ENCODE measurements around the gene IL17B. TPM values are rescaled to one million over a fixed set of nuclear protein-coding genes. Genes with fewer than 3 reads are reported as not detected.
A peak's percentile ranks its signal among the peaks of the same experiment; 100 is the strongest.

IL17B gene
- total and polyA plus RNA-seq, 2 experiments from 2014 or later = 0.43 TPM; not detected in 1

DNA sequence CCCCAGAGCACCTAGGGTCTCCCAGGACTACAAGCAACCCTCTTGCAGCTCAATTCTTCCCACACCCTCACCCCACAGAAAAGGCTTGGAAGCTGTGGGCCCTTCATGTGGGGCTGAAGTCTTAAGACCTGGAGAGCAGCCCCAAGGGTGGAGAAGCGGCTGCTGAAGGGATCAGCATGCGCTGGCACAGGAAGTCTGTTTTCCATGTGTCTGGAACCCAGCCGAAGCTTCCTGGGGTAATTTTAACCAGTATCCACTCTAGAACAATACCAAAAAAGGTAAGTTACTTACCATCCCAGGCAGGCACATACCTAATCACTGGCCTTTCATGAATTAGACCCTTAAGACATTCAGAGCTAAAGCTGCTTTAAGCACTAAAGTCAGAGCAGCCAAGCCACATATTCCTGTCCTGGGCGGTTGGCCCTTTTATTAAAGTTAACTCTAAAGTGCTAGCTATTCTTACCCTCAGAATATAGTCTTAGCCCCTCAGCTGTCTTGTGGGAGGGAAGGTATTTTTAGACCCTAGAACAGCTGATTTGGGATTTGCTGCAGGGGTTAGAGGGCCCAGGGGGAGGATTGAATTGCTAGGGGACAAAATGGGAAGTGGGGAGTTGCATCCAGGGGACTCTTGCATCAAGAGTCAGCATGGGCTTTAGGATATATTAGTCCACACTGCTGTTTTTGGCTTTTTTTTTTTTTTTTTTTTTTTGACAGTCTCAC is 6.9 kb downstream of the IL17B start:
- no peaks in the 10 kb centered on the region for H3K9me2 ChIP-seq (ENCODE audit: insufficient read depth)
- no peak for DNase-seq
- WGBS, 2 experiments (ENCODE audit: low coverage in 1 of 2, low lambda C conversion rate in 2 of 2, missing lambda C conversion rate in 2 of 2) = 57% methylated on average over 4 of the region's 4 CpGs
- H3K79me2 ChIP-seq (ENCODE audit: insufficient read depth) = no peaks in the 10 kb centered on the region
- H3K9me3 ChIP-seq (ENCODE audit: low read depth) = no peaks in the 10 kb centered on the region
- no peaks in the 10 kb centered on the region for H3F3A ChIP-seq (ENCODE audit: insufficient read depth)
- no peaks in the 10 kb centered on the region for H3K4me1 ChIP-seq (ENCODE audit: insufficient read depth)
- H3K27ac ChIP-seq = no peak overlapping the region
- H3K4me2 ChIP-seq (ENCODE audit: unreplicated experiment) = no peak overlapping the region
- no peaks in the 10 kb centered on the region for H3K27me3 ChIP-seq (replicated peaks; ENCODE audit: insufficient read depth)
- no peaks in the 10 kb centered on the region for H3K36me3 ChIP-seq (ENCODE audit: low read depth)
- no peak overlapping the region for H3K9ac ChIP-seq
- TF ChIP-seq EZH2phosphoT487 (IDR thresholded peaks at IDR 0.05; ENCODE audit: insufficient read depth, low read depth) (no peak), EZH2 (IDR thresholded peaks at IDR 0.05; ENCODE audit: insufficient read depth, poor library complexity, severe bottlenecking) (no peak)
- H4K20me1 ChIP-seq (ENCODE audit: insufficient read depth) = no peaks in the 10 kb centered on the region
- no peak overlapping the region for H3K4me3 ChIP-seq
- in situ Hi-C loops (cut with MboI) = loop anchor here (10.0 kb wide), 1 partner anchor 193 kb away; no protein-coding TSS in a partner anchor
- no peak overlapping the region for H2AFZ ChIP-seq

GRCh38 chr5:149371296-149371962 is 7.7 kb downstream of the IL17B start:
- TF ChIP-seq EZH2phosphoT487 (IDR thresholded peaks at IDR 0.05; ENCODE audit: insufficient read depth, low read depth) (no peak), EZH2 (IDR thresholded peaks at IDR 0.05; ENCODE audit: insufficient read depth, poor library complexity, severe bottlenecking) (no peak)
- no peak overlapping the region for H3K9ac ChIP-seq
- H3K36me3 ChIP-seq (ENCODE audit: low read depth) = no peaks in the 10 kb centered on the region
- no peak overlapping the region for H3K4me3 ChIP-seq
- no peaks in the 10 kb centered on the region for H3F3A ChIP-seq (ENCODE audit: insufficient read depth)
- H3K79me2 ChIP-seq (ENCODE audit: insufficient read depth) = no peaks in the 10 kb centered on the region
- H3K27ac ChIP-seq = no peak overlapping the region
- 43 to 45% methylated on average over 12 of the region's 12 CpGs for WGBS, 2 experiments (ENCODE audit: low coverage in 1 of 2, low lambda C conversion rate in 2 of 2, missing lambda C conversion rate in 2 of 2)
- in situ Hi-C loops (cut with MboI) = loop anchor here (10.0 kb wide), 1 partner anchor 193 kb away; no protein-coding TSS in a partner anchor
- H3K27me3 ChIP-seq (replicated peaks; ENCODE audit: insufficient read depth) = no peaks in the 10 kb centered on the region
- no peaks in the 10 kb centered on the region for H3K9me3 ChIP-seq (ENCODE audit: low read depth)
- H4K20me1 ChIP-seq (ENCODE audit: insufficient read depth) = no peaks in the 10 kb centered on the region
- H3K4me2 ChIP-seq (ENCODE audit: unreplicated experiment) = no peak overlapping the region
- H3K4me1 ChIP-seq (ENCODE audit: insufficient read depth) = no peaks in the 10 kb centered on the region
- no peak overlapping the region for H2AFZ ChIP-seq
- peak; percentile 73 for DNase-seq
- no peaks in the 10 kb centered on the region for H3K9me2 ChIP-seq (ENCODE audit: insufficient read depth)

- no peaks in the 10 kb centered on the region for H3K9me3 ChIP-seq (ENCODE audit: low read depth)
- no peak overlapping the region for H3K27ac ChIP-seq
- H3K4me1 ChIP-seq (ENCODE audit: insufficient read depth) = no peaks in the 10 kb centered on the region
- DNase-seq = peak; percentile 14
- H3K9ac ChIP-seq = no peak overlapping the region
- TF ChIP-seq EZH2phosphoT487 (IDR thresholded peaks at IDR 0.05; ENCODE audit: insufficient read depth, low read depth) (no peak), EZH2 (IDR thresholded peaks at IDR 0.05; ENCODE audit: insufficient read depth, poor library complexity, severe bottlenecking) (no peak)
- H3K36me3 ChIP-seq (ENCODE audit: low read depth) = no peaks in the 10 kb centered on the region
- no peaks in the 10 kb centered on the region for H3K9me2 ChIP-seq (ENCODE audit: insufficient read depth)
- no peaks in the 10 kb centered on the region for H4K20me1 ChIP-seq (ENCODE audit: insufficient read depth)
- H2AFZ ChIP-seq = no peak overlapping the region
- H3F3A ChIP-seq (ENCODE audit: insufficient read depth) = no peaks in the 10 kb centered on the region
- no peak overlapping the region for H3K4me2 ChIP-seq (ENCODE audit: unreplicated experiment)
- H3K4me3 ChIP-seq = no peak overlapping the region
- no peaks in the 10 kb centered on the region for H3K27me3 ChIP-seq (replicated peaks; ENCODE audit: insufficient read depth)
- WGBS, 2 experiments (ENCODE audit: low coverage in 1 of 2, low lambda C conversion rate in 2 of 2, missing lambda C conversion rate in 2 of 2) = 50 to 55% methylated on average over 2 of the region's 2 CpGs
- no peaks in the 10 kb centered on the region for H3K79me2 ChIP-seq (ENCODE audit: insufficient read depth)
- in situ Hi-C loops (cut with MboI) = loop anchor here (10.0 kb wide), 1 partner anchor 194 kb away; no protein-coding TSS in a partner anchor
Observed at GRCh38 chr5:149370878-149371277, 8.2 kb downstream of the IL17B start.

DNA sequence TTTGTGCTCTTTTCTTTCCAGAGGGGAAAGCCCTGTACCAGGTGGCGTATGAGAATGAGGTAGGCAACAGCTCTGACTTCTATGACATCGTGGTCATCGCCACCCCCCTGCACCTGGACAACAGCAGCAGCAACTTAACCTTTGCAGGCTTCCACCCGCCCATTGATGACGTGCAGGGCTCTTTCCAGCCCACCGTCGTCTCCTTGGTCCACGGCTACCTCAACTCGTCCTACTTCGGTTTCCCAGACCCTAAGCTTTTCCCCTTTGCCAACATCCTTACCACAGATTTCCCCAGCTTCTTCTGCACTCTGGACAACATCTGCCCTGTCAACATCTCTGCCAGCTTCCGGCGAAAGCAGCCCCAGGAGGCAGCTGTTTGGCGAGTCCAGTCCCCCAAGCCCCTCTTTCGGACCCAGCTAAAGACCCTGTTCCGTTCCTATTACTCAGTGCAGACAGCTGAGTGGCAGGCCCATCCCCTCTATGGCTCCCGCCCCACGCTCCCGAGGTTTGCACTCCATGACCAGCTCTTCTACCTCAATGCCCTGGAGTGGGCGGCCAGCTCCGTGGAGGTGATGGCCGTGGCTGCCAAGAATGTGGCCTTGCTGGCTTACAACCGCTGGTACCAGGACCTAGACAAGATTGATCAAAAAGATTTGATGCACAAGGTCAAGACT is 11.0 kb downstream of the IL17B start:
- no peaks in the 10 kb centered on the region for H3K27me3 ChIP-seq (replicated peaks; ENCODE audit: insufficient read depth)
- H4K20me1 ChIP-seq (ENCODE audit: insufficient read depth) = no peaks in the 10 kb centered on the region
- H3K9me2 ChIP-seq (ENCODE audit: insufficient read depth) = no peaks in the 10 kb centered on the region
- no peaks in the 10 kb centered on the region for H3K79me2 ChIP-seq (ENCODE audit: insufficient read depth)
- no peak overlapping the region for H3K4me3 ChIP-seq
- H3F3A ChIP-seq (ENCODE audit: insufficient read depth) = no peaks in the 10 kb centered on the region
- no peaks in the 10 kb centered on the region for H3K36me3 ChIP-seq (ENCODE audit: low read depth)
- H3K4me1 ChIP-seq (ENCODE audit: insufficient read depth) = no peaks in the 10 kb centered on the region
- no peak overlapping the region for H2AFZ ChIP-seq
- no peak overlapping the region for H3K27ac ChIP-seq
- TF ChIP-seq EZH2phosphoT487 (IDR thresholded peaks at IDR 0.05; ENCODE audit: insufficient read depth, low read depth) = no peak
- TF ChIP-seq EZH2 (IDR thresholded peaks at IDR 0.05; ENCODE audit: insufficient read depth, poor library complexity, severe bottlenecking) = no peak
- in situ Hi-C loops (cut with MboI) = no loop called here
- H3K9ac ChIP-seq = no peak overlapping the region
- H3K4me2 ChIP-seq (ENCODE audit: unreplicated experiment) = no peak overlapping the region
- DNase-seq = no peak
- WGBS, 2 experiments (ENCODE audit: low coverage in 1 of 2, low lambda C conversion rate in 2 of 2, missing lambda C conversion rate in 2 of 2) = 84 to 87% methylated on average over 22 of the region's 22 CpGs
- no peaks in the 10 kb centered on the region for H3K9me3 ChIP-seq (ENCODE audit: low read depth)
